ENCODE data around the gene CCR1.

DNA sequence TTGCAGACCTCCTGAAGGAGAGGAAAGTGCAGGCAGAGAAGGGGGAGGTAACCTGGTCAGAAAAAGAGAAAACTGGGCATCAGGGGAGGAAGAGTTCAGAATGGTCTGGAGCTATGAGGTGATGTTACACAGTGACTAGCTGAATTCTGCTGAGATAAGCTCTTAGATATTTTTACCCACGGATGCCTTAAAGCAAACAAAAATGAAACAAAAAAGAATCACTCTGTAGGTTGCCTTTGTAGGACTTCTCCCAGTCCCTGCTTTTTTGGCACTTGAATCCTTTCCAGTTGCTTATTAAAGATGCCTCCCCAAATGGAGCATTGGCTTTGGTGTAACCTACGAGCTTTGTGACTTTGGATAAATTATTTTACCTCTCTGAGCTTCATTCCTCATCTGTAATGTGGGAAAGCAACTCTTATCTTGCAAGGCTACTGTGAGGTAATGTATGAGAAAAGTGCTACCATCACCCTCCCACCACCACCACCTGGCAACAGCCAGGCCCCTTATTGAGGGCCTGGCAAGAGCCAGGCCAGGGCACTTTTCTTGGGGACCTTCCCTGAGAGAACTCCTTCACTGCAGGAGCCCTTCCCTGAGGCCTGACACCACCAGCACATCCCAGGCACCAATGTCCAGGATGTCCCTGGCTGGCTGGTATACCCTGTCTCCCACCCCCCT is 2.7 kb downstream of the CCR1 start:
- no peak for TF ChIP-seq YY1 (IDR thresholded peaks at IDR 0.05; ENCODE audit: low read depth)
- no peak for TF ChIP-seq RAD21 (IDR thresholded peaks at IDR 0.05; ENCODE audit: low read depth)
- TF ChIP-seq TAF1 (IDR thresholded peaks at IDR 0.05; ENCODE audit: low read depth): no peak
- no peak for TF ChIP-seq FOXM1 (IDR thresholded peaks at IDR 0.05; ENCODE audit: borderline replicate concordance, low read depth)
- TF ChIP-seq, protein P1, sequence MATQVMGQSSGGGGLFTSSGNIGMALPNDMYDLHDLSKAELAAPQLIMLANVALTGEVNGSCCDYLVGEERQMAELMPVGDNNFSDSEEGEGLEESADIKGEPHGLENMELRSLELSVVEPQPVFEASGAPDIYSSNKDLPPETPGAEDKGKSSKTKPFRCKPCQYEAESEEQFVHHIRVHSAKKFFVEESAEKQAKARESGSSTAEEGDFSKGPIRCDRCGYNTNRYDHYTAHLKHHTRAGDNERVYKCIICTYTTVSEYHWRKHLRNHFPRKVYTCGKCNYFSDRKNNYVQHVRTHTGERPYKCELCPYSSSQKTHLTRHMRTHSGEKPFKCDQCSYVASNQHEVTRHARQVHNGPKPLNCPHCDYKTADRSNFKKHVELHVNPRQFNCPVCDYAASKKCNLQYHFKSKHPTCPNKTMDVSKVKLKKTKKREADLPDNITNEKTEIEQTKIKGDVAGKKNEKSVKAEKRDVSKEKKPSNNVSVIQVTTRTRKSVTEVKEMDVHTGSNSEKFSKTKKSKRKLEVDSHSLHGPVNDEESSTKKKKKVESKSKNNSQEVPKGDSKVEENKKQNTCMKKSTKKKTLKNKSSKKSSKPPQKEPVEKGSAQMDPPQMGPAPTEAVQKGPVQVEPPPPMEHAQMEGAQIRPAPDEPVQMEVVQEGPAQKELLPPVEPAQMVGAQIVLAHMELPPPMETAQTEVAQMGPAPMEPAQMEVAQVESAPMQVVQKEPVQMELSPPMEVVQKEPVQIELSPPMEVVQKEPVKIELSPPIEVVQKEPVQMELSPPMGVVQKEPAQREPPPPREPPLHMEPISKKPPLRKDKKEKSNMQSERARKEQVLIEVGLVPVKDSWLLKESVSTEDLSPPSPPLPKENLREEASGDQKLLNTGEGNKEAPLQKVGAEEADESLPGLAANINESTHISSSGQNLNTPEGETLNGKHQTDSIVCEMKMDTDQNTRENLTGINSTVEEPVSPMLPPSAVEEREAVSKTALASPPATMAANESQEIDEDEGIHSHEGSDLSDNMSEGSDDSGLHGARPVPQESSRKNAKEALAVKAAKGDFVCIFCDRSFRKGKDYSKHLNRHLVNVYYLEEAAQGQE (IDR thresholded peaks at IDR 0.05; ENCODE audit: low read depth): no peak
- no peak for TF ChIP-seq ZBTB7A (IDR thresholded peaks at IDR 0.05; ENCODE audit: low read depth)
- TF ChIP-seq, protein P2, sequence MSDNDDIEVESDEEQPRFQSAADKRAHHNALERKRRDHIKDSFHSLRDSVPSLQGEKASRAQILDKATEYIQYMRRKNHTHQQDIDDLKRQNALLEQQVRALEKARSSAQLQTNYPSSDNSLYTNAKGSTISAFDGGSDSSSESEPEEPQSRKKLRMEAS (IDR thresholded peaks at IDR 0.05): no peak
- TF ChIP-seq CEBPB (IDR thresholded peaks at IDR 0.05): no peak
- TF ChIP-seq CREB1 (IDR thresholded peaks at IDR 0.05; ENCODE audit: low read depth): no peak
- TF ChIP-seq, protein P3, sequence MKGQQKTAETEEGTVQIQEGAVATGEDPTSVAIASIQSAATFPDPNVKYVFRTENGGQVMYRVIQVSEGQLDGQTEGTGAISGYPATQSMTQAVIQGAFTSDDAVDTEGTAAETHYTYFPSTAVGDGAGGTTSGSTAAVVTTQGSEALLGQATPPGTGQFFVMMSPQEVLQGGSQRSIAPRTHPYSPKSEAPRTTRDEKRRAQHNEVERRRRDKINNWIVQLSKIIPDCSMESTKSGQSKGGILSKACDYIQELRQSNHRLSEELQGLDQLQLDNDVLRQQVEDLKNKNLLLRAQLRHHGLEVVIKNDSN (IDR thresholded peaks at IDR 0.05): no peak
- no peak for TF ChIP-seq EP300 (IDR thresholded peaks at IDR 0.05; ENCODE audit: borderline replicate concordance)
- TF ChIP-seq EGR1 (IDR thresholded peaks at IDR 0.05): no peak
- no peak for TF ChIP-seq TEAD4 (IDR thresholded peaks at IDR 0.05)
